HepG2 (cell line): Measurements from ENCODE around the gene SYNGR1. TPM values are rescaled to one million over a fixed set of nuclear protein-coding genes. Genes with fewer than 3 reads are reported as not detected.

ENCODE experiments used
- CTCF ChIP-seq: sonication (generic); formaldehyde crosslinking; IDR thresholded peaks from 2 replicates; pipeline ENCODE4 v1.5.0; 2020; ENCODE audit warnings: mild to moderate bottlenecking, missing genetic modification reagents, moderate library complexity
- GFI1 ChIP-seq: sonication (generic); formaldehyde crosslinking; IDR thresholded peaks from 2 replicates; pipeline ENCODE4 v1.5.0; 2020; ENCODE audit warnings: missing genetic modification reagents, mild to moderate bottlenecking, borderline replicate concordance
- HNF1B ChIP-seq: sonication (generic); formaldehyde crosslinking; IDR thresholded peaks from 2 replicates; pipeline ENCODE4 v1.5.1; 2020; ENCODE audit warnings: mild to moderate bottlenecking, moderate library complexity, missing genetic modification reagents
- SMC3 ChIP-seq: IDR thresholded peaks from 2 replicates; pipeline ENCODE4 v1.6.1; 2011; ENCODE audit warnings: low read length, improper control_type of control experiment
- ZNF136 ChIP-seq: sonication (generic); formaldehyde crosslinking; IDR thresholded peaks from 2 replicates; pipeline ENCODE4 v1.8.1; 2022; ENCODE audit warnings: low read depth, mild to moderate bottlenecking, moderate library complexity, missing genetic modification reagents
- ZNF232 ChIP-seq: sonication (generic); formaldehyde crosslinking; IDR thresholded peaks from 2 replicates; pipeline ENCODE4 v1.4.0; 2020; ENCODE audit warnings: missing genetic modification reagents, borderline replicate concordance
- ZNF253 ChIP-seq: sonication (generic); formaldehyde crosslinking; IDR thresholded peaks from 2 replicates; pipeline ENCODE4 v1.8.0; 2022; ENCODE audit warnings: mild to moderate bottlenecking, missing genetic modification reagents, borderline replicate concordance
- ZNF326 ChIP-seq: sonication (generic); formaldehyde crosslinking; IDR thresholded peaks from 2 replicates; pipeline ENCODE4 v1.4.0; 2020; ENCODE audit warnings: missing genetic modification reagents, borderline replicate concordance
- polyA plus RNA-seq, 8 experiments: library from polyadenylated mRNA; depleted of rRNA in 3 of 8; stranded (reverse) in 7 of 8; unstranded in 1 of 8; fragments of >200 nt; fragmentation: Illumina TruSeq in 4 of 8; extraction: Trizol in 4 of 8; gene quantifications; 2 replicates each; pipeline versions ENCODE4 v1.2.1 to v1.2.3, GENCODE V29; 2011 to 2016; ENCODE audit warnings: low read depth in 4 of 8, missing spikeins in 1 of 8, mixed read lengths in 1 of 8; ENCODE audit not compliant: insufficient read depth in 1 of 8
- total RNA-seq, 5 experiments: library from RNA; depleted of rRNA; stranded (reverse); fragments of >200 nt; fragmentation: Illumina TruSeq; extraction: Trizol; gene quantifications; 2 replicates each; pipeline ENCODE4 v1.2.3, GENCODE V29; 2016; ENCODE audit warnings: low read depth in 1 of 5

The SYNGR1 gene
- total and polyA plus RNA-seq, 2 of the 13 experiments (the other 11 are each of a cell fraction or from before 2014, with no cell fraction given) = 0.27 to 2.7 TPM

- TF ChIP-seq HNF1B (CRISPR knock-in tag) (no peak), ZNF232 (CRISPR knock-in tag) (0 out of 2 replicates have a peak, but pooled peaks have one; percentile 1), CTCF (CRISPR knock-in tag) (peak; percentile 50), ZNF253 (CRISPR knock-in tag) (no peak), SMC3 (no peak), ZNF326 (no peak), ZNF136 (CRISPR knock-in tag) (no peak), GFI1 (CRISPR knock-in tag) (no peak)
These were observed 40.4 kb upstream of the SYNGR1 start (continued) for GRCh38 chr22:39309364-39309861.
